K562 (cell line): Measurements from ENCODE around the gene ANKLE1. TPM values are rescaled to one million over a fixed set of nuclear protein-coding genes. Genes with fewer than 3 reads are reported as not detected.

ENCODE experiments used
- CBX1 ChIP-seq: sonication (generic); IDR thresholded peaks from 2 replicates; pipeline ENCODE4 v1.6.1; 2016; ENCODE audit warnings: antibody characterized with exemption, low read depth, mild to moderate bottlenecking
- CBX5 ChIP-seq: IDR thresholded peaks from 2 replicates; pipeline ENCODE4 v1.6.1; 2014; ENCODE audit warnings: low read depth, borderline replicate concordance
- CTBP1 ChIP-seq: fragments of 450-650 bp; IDR thresholded peaks from 2 replicates; pipeline ENCODE4 v1.6.1; 2016; ENCODE audit warnings: borderline replicate concordance
- CUX1 ChIP-seq: fragments of 200-800 bp; sonication (Bioruptor generic); IDR thresholded peaks from 2 replicates; pipeline ENCODE4 v1.6.1; 2016; ENCODE audit warnings: missing genetic modification characterization, missing compliant biosample characterization
- DPF2 ChIP-seq: fragments of 450-650 bp; IDR thresholded peaks from 2 replicates; pipeline ENCODE4 v1.6.1; 2016
- ERF ChIP-seq: fragments of 450-650 bp; formaldehyde crosslinking; IDR thresholded peaks from 2 replicates; pipeline ENCODE4 v1.4.0; 2020; ENCODE audit warnings: mild to moderate bottlenecking, mixed read lengths
- HMG20B ChIP-seq: fragments of 250-450 bp; sonication (Bioruptor Pico); IDR thresholded peaks from 2 replicates; pipeline ENCODE4 v1.5.0; 2021; ENCODE audit warnings: mild to moderate bottlenecking
- NONO ChIP-seq, 2 experiments: fragments of 200-400 bp in 1 of 2; fragments of 450-650 bp in 1 of 2; formaldehyde crosslinking in 1 of 2; IDR thresholded peaks; 2 replicates each; pipeline ENCODE4 v1.6.1; 2017; ENCODE audit warnings: low read depth in 2 of 2, mild to moderate bottlenecking in 2 of 2, moderate library complexity in 2 of 2, low read length in 1 of 2
- NR2F6 ChIP-seq: fragments of 450-650 bp; formaldehyde crosslinking; IDR thresholded peaks from 2 replicates; pipeline ENCODE4 v1.4.0; 2020; ENCODE audit warnings: mild to moderate bottlenecking
- POLR2G ChIP-seq: fragments of 200-400 bp; formaldehyde crosslinking; IDR thresholded peaks from 2 replicates; pipeline ENCODE4 v1.6.1; 2017; ENCODE audit warnings: low read depth, mild to moderate bottlenecking, antibody characterized with exemption, low read length, moderate library complexity
- RBM14 ChIP-seq: fragments of 200-400 bp; formaldehyde crosslinking; IDR thresholded peaks from 2 replicates; pipeline ENCODE4 v1.6.1; 2018; ENCODE audit warnings: low read depth, mild to moderate bottlenecking, low read length, moderate library complexity, borderline replicate concordance; ENCODE audit not compliant: insufficient read depth
- SMAD4 ChIP-seq: fragments of 250-450 bp; sonication (Bioruptor Pico); conservative IDR thresholded peaks from 2 replicates; pipeline ENCODE4 v1.8.0; 2021; ENCODE audit warnings: inconsistent platforms, mild to moderate bottlenecking, moderate library complexity
- TAL1 ChIP-seq: fragments of 450-650 bp; IDR thresholded peaks from 2 replicates; pipeline ENCODE4 v1.6.1; 2016; ENCODE audit warnings: mild to moderate bottlenecking
- TBP ChIP-seq: optimal IDR thresholded peaks from 2 replicates; pipeline ENCODE3; 2011; ENCODE audit warnings: low read depth, low read length, improper control_type of control experiment
- TOE1 ChIP-seq, 2 experiments: fragments of 450-650 bp in 1 of 2; sonication (generic) in 1 of 2; formaldehyde crosslinking in 1 of 2; IDR thresholded peaks; 2 replicates each; pipeline versions ENCODE4 v1.7.1 to v1.8.0; 2016 to 2022; ENCODE audit warnings: borderline replicate concordance in 2 of 2, mild to moderate bottlenecking in 2 of 2, antibody characterized with exemption in 1 of 2, inconsistent platforms in 1 of 2, low read depth in 1 of 2, missing genetic modification reagents in 1 of 2, moderate library complexity in 1 of 2
- XRCC3 ChIP-seq: fragments of 450-650 bp; IDR thresholded peaks from 2 replicates; pipeline ENCODE4 v1.6.1; 2017; ENCODE audit warnings: mild to moderate bottlenecking, moderate library complexity
- ZBTB1 ChIP-seq: sonication (generic); formaldehyde crosslinking; IDR thresholded peaks from 2 replicates; pipeline ENCODE4 v1.8.1; 2023; ENCODE audit warnings: missing genetic modification reagents, low read depth, mild to moderate bottlenecking, borderline replicate concordance
- ZBTB49 ChIP-seq: sonication (generic); formaldehyde crosslinking; IDR thresholded peaks from 2 replicates; pipeline ENCODE4 v1.8.0; 2022; ENCODE audit warnings: missing genetic modification reagents, mild to moderate bottlenecking, borderline replicate concordance
- ZNF766 ChIP-seq: fragments of 200-800 bp; sonication (Bioruptor generic); conservative IDR thresholded peaks from 2 replicates; pipeline ENCODE4 v1.6.1; 2016; ENCODE audit warnings: missing genetic modification characterization, missing compliant biosample characterization
- ZNF79 ChIP-seq: fragments of 250-450 bp; sonication (Bioruptor Pico); IDR thresholded peaks from 2 replicates; pipeline ENCODE4 v1.4.0; 2020; ENCODE audit warnings: low read depth, mild to moderate bottlenecking, moderate library complexity
- polyA plus RNA-seq, 8 experiments: library from polyadenylated mRNA; depleted of rRNA in 4 of 8; stranded (reverse) in 5 of 8; unstranded in 3 of 8; fragments of >200 nt; fragmentation: Nextera tagmentation in 2 of 8; fragmentation: Illumina TruSeq in 1 of 8; extraction: Ambion mirVana in 2 of 8; extraction: Trizol in 1 of 8; gene quantifications; 2 replicates each; pipeline versions ENCODE4 v1.2.1 to v1.2.3, GENCODE V29; 2011 to 2014; ENCODE audit warnings: inconsistent platforms in 1 of 8, missing spikeins in 1 of 8
- total RNA-seq, 7 experiments: library from RNA; depleted of rRNA in 6 of 7; stranded (reverse); fragments of >200 nt in 6 of 7; fragmentation: Illumina TruSeq in 2 of 7; extraction: Trizol in 2 of 7; gene quantifications; 2 replicates each; pipeline versions ENCODE4 v1.2.1 to v1.2.3, GENCODE V29; 2011 to 2021; ENCODE audit warnings: low replicate concordance in 1 of 7

ANKLE1 gene
- total and polyA plus RNA-seq, 9 of the 15 experiments (the other 6 are each of a cell fraction or from before 2014, with no cell fraction given): 0.63 to 9.2 (median 2.9) TPM

- TF ChIP-seq CUX1 (CRISPR knock-in tag) (no peak), POLR2G (peak; percentile 63), DPF2 (no peak), ZBTB49 (CRISPR knock-in tag) (no peak), CBX5 (peak; percentile 25; the same call in 1 of the 2 replicates), NR2F6 (CRISPR knock-in tag) (no peak), TBP (peak; percentile 46), NONO (IDR thresholded peaks at IDR 0.05; ENCODE audit: low read depth in 2 of 2, low read length in 1 of 2) (no peak), CBX1 (peak; percentile 78; the same call in 1 of the 2 replicates), SMAD4 (CRISPR knock-in tag) (no peak), RBM14 (no peak), ZNF79 (CRISPR knock-in tag) (no peak), ERF (CRISPR knock-in tag) (no peak), ZNF766 (CRISPR knock-in tag) (no peak), TOE1 (IDR thresholded peaks at IDR 0.05; ENCODE audit: borderline replicate concordance) (no peak), TOE1 (CRISPR knock-in tag; IDR thresholded peaks at IDR 0.05; ENCODE audit: borderline replicate concordance, low read depth) (no peak), ZBTB1 (CRISPR knock-in tag) (no peak), XRCC3 (no peak), HMG20B (CRISPR knock-in tag) (no peak), CTBP1 (0 out of 2 replicates have a peak, but pooled peaks have one; percentile 18), TAL1 (no peak)
Measured at GRCh38 chr19:17332677-17333581, 51.2 kb downstream of the ANKLE1 start (continued).
